ENCODE results near the gene TRMT61B. TPM values are rescaled to one million over a fixed set of nuclear protein-coding genes. Genes with fewer than 3 reads are reported as not detected.

Gene TRMT61B
- total and polyA plus RNA-seq, 2 experiments from 2014 or later: 34.7 to 52.7 TPM

DNA sequence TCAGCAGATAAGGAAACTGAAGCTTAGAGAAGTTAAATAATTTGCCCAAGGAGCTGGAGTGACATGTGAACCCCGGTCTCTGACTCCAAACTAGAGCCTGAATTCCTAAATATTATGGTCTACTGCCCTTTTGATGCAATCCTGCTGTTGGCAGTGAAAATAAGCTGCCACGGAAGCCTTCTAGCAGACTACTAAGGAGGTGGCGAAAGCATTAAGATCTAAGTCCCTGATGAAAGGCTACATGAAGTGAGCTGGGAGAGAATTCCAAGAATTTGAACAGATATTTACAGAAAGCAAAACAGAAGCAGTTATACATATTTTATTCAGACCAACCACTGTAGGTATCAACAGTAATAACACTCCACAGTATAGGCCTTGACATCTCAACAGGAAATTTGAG lies 28.1 kb downstream of the TRMT61B start (continued):
- TF ChIP-seq, protein P1, sequence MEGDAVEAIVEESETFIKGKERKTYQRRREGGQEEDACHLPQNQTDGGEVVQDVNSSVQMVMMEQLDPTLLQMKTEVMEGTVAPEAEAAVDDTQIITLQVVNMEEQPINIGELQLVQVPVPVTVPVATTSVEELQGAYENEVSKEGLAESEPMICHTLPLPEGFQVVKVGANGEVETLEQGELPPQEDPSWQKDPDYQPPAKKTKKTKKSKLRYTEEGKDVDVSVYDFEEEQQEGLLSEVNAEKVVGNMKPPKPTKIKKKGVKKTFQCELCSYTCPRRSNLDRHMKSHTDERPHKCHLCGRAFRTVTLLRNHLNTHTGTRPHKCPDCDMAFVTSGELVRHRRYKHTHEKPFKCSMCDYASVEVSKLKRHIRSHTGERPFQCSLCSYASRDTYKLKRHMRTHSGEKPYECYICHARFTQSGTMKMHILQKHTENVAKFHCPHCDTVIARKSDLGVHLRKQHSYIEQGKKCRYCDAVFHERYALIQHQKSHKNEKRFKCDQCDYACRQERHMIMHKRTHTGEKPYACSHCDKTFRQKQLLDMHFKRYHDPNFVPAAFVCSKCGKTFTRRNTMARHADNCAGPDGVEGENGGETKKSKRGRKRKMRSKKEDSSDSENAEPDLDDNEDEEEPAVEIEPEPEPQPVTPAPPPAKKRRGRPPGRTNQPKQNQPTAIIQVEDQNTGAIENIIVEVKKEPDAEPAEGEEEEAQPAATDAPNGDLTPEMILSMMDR (conservative IDR thresholded peaks at IDR 0.05; ENCODE audit: low read depth in 2 of 2): no peak
- TF ChIP-seq JUNB (IDR thresholded peaks at IDR 0.05; ENCODE audit: unreplicated experiment): no peak
- TF ChIP-seq, protein P2, sequence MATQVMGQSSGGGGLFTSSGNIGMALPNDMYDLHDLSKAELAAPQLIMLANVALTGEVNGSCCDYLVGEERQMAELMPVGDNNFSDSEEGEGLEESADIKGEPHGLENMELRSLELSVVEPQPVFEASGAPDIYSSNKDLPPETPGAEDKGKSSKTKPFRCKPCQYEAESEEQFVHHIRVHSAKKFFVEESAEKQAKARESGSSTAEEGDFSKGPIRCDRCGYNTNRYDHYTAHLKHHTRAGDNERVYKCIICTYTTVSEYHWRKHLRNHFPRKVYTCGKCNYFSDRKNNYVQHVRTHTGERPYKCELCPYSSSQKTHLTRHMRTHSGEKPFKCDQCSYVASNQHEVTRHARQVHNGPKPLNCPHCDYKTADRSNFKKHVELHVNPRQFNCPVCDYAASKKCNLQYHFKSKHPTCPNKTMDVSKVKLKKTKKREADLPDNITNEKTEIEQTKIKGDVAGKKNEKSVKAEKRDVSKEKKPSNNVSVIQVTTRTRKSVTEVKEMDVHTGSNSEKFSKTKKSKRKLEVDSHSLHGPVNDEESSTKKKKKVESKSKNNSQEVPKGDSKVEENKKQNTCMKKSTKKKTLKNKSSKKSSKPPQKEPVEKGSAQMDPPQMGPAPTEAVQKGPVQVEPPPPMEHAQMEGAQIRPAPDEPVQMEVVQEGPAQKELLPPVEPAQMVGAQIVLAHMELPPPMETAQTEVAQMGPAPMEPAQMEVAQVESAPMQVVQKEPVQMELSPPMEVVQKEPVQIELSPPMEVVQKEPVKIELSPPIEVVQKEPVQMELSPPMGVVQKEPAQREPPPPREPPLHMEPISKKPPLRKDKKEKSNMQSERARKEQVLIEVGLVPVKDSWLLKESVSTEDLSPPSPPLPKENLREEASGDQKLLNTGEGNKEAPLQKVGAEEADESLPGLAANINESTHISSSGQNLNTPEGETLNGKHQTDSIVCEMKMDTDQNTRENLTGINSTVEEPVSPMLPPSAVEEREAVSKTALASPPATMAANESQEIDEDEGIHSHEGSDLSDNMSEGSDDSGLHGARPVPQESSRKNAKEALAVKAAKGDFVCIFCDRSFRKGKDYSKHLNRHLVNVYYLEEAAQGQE (IDR thresholded peaks at IDR 0.05; ENCODE audit: unreplicated experiment): no peak
- no peak for TF ChIP-seq EZH2 (IDR thresholded peaks at IDR 0.05; ENCODE audit: low read depth, unreplicated experiment)

DNA sequence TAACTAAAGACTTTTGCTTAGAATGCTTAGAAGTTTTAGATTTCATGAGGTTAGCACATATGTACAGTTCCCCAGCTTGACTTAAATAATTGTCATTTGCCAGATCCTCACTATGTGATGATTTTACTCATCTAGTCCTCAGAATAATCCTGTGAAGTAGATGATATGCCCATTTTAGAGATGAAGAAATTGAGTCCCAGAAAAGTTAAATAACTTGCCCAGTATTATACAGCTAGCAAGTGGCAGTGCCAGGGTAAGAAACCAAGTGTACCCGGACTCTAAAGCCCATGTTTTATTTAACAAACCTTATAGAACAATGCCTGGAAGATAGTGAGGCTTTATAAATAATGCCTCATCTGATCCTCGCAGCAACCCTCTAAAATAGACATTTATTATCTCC lies 31.1 kb downstream of the TRMT61B start:
- Histone ChIP-seq H3K4me2 (no peak overlapping the region), H3K79me2 (replicated peaks; ENCODE audit: insufficient read depth) (no peaks in the 10 kb centered on the region), H3K4me3 (no peak overlapping the region), H3K36me3 (ENCODE audit: insufficient read depth) (no peaks in the 10 kb centered on the region), H3K27ac (ENCODE audit: low read depth) (no peak overlapping the region), H3K27me3 (ENCODE audit: insufficient read depth) (no peaks in the 10 kb centered on the region), H3K9me2 (ENCODE audit: insufficient read depth) (no peaks in the 10 kb centered on the region), H2AFZ (no peak overlapping the region), H4K20me1 (replicated peaks; ENCODE audit: insufficient read depth) (no peaks in the 10 kb centered on the region; the same call in 1 of the 2 replicates), H3K4me1 (ENCODE audit: insufficient read depth) (no peaks in the 10 kb centered on the region), H3F3A (replicated peaks; ENCODE audit: low read depth) (no peaks in the 10 kb centered on the region)
- Mint-ChIP-seq H3K4me1 (no peaks in the 10 kb centered on the region), H3K36me3 (ENCODE audit: low read depth) (no peaks in the 10 kb centered on the region), H3K4me3 (no peak overlapping the region), H3K9me3 (no peaks in the 10 kb centered on the region), H3K27me3 (ENCODE audit: insufficient read depth, low read depth, poor library complexity) (no peaks in the 10 kb centered on the region), H3K27ac (no peak overlapping the region)
- DNase-seq (ENCODE audit: low spot score) (no peak), ATAC-seq (no peak)
- TF ChIP-seq STAT1 (IDR thresholded peaks at IDR 0.05; ENCODE audit: unreplicated experiment) (no peak), CREB1 (CRISPR knock-in tag; IDR thresholded peaks at IDR 0.05; ENCODE audit: low read depth) (no peak)
- TF ChIP-seq, protein P3, sequence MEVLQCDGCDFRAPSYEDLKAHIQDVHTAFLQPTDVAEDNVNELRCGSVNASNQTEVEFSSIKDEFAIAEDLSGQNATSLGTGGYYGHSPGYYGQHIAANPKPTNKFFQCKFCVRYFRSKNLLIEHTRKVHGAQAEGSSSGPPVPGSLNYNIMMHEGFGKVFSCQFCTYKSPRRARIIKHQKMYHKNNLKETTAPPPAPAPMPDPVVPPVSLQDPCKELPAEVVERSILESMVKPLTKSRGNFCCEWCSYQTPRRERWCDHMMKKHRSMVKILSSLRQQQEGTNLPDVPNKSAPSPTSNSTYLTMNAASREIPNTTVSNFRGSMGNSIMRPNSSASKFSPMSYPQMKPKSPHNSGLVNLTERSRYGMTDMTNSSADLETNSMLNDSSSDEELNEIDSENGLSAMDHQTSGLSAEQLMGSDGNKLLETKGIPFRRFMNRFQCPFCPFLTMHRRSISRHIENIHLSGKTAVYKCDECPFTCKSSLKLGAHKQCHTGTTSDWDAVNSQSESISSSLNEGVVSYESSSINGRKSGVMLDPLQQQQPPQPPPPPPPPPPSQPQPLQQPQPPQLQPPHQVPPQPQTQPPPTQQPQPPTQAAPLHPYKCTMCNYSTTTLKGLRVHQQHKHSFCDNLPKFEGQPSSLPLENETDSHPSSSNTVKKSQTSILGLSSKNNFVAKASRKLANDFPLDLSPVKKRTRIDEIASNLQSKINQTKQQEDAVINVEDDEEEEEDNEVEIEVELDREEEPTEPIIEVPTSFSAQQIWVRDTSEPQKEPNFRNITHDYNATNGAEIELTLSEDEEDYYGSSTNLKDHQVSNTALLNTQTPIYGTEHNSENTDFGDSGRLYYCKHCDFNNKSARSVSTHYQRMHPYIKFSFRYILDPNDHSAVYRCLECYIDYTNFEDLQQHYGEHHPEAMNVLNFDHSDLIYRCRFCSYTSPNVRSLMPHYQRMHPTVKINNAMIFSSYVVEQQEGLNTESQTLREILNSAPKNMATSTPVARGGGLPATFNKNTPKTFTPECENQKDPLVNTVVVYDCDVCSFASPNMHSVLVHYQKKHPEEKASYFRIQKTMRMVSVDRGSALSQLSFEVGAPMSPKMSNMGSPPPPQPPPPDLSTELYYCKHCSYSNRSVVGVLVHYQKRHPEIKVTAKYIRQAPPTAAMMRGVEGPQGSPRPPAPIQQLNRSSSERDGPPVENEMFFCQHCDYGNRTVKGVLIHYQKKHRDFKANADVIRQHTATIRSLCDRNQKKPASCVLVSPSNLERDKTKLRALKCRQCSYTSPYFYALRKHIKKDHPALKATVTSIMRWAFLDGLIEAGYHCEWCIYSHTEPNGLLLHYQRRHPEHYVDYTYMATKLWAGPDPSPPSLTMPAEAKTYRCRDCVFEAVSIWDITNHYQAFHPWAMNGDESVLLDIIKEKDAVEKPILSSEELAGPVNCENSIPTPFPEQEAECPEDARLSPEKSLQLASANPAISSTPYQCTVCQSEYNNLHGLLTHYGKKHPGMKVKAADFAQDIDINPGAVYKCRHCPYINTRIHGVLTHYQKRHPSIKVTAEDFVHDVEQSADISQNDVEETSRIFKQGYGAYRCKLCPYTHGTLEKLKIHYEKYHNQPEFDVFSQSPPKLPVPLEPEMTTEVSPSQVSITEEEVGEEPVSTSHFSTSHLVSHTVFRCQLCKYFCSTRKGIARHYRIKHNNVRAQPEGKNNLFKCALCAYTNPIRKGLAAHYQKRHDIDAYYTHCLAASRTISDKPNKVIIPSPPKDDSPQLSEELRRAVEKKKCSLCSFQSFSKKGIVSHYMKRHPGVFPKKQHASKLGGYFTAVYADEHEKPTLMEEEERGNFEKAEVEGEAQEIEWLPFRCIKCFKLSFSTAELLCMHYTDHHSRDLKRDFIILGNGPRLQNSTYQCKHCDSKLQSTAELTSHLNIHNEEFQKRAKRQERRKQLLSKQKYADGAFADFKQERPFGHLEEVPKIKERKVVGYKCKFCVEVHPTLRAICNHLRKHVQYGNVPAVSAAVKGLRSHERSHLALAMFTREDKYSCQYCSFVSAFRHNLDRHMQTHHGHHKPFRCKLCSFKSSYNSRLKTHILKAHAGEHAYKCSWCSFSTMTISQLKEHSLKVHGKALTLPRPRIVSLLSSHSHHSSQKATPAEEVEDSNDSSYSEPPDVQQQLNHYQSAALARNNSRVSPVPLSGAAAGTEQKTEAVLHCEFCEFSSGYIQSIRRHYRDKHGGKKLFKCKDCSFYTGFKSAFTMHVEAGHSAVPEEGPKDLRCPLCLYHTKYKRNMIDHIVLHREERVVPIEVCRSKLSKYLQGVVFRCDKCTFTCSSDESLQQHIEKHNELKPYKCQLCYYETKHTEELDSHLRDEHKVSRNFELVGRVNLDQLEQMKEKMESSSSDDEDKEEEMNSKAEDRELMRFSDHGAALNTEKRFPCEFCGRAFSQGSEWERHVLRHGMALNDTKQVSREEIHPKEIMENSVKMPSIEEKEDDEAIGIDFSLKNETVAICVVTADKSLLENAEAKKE (CRISPR knock-in tag; IDR thresholded peaks at IDR 0.05): no peak
